HG03139 (cell line): ENCODE measurements around the gene EGFR.

ENCODE experiments used
- ATAC-seq: cut with Tn5 transposase; IDR thresholded peaks from one replicate; pipeline ENCODE4 v1.9.1; 2021; ENCODE audit not compliant: unreplicated experiment

Gene EGFR

DNA sequence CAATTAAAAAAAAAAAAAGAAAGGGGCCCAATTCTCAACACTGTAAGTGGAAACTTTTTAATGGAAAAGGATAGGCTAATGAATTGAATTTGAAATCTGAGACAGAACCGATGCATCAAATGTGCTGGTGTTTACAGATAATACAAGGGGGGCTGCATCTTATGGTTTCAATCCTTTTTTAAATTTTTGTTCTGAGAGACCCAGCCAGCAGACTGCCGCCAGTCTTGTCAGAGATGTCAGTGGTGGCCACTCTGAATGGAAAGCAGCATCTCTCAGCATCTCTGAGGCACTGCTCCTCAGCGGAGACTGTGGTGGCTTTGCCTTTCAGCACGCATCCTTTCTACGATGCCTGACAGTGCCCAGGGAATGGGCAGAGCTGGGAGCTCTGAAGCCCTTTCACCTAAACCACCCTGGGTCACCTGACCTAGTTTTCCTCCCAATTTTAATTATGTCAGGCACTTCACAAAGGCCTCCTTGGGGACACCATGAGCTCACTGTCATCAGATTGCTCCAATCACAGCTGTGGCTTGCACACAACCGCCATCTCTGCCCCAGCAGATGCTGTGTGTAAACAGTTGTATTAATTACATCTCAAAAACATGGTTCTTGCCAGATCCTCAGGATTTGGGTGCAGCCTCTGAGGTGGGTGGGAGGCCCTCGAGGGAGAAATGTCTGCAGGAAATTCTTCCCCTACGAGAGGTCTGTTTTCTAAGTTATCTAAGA, 81.2 kb downstream of the EGFR start:
- no peak for ATAC-seq

DNA sequence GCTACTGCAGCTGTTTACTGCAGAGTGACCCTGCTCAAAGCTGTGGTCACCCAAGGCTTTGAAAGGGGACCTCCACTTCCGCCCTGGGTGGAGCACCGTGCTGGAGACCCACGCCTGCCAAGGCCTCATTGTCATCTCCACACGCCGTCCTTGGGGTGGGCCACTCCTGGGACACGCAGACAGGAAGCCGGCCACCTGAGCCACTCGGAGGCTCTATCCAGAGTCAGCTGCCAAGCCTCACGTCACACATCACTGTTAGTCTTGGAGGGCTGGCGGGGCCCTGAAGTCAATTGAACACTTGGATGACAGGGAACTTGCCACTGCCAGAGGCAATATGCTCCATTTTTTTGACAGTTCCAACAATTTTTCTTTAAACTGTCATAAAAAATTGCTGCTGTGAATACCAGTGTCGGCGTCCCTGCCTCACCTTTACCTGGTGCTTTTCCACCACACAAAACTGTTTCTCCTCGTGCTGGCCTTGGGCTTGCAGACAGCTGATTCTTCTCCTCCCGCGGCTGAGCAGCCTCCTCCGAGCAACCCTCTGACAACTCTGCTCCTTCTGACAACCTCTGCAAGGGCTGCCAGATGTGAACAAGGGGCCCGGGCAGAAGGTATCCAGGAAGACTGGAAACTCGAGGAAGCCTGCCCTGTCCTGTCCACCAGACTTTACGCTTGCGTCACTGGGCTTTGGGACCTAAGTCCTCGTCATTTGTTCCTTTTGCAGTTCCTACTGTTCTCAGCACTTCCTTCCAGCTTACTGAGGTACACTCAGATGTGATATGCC, 81.9 kb downstream of the EGFR start:
- no peak for ATAC-seq

GRCh38 chr7:55101359-55101758, 82.5 kb downstream of the EGFR start:
- ATAC-seq: no peak

GRCh38 chr7:55104123-55104522, 85.3 kb downstream of the EGFR start:
- no peak for ATAC-seq

DNA sequence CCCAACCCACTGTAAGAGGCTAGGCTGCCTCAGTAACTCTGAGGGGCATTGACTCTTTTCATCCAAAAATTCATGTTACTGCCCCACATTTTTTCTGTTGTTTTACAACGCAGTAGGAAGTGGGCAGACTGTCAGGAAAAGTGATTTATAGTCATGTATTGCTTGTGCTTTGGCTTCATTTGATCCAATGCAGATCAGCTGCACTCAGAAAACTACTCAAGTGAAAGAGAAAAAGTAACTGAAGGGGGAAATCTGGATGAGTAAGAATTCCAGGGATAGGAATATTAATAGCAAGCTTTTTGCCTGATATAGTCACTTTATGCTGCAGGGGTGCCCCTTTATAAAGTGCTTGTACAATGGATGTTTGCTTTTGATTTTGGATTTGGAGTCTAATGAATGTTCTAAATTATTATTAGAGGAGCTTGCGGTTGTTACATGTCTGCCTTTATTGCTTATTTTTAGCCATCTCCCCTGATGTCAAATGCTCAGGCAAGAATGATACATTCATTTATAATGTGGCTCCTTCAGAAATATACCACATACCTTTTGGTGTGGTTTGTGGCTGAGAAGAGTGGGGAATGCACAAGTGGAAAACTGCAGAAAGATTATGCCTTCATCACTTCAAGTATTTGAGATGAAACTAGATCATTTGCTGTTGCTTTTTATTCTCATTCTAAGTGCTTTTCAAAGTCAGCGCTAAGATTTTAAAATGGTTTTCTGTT, 86.1 kb downstream of the EGFR start:
- ATAC-seq: no peak

DNA sequence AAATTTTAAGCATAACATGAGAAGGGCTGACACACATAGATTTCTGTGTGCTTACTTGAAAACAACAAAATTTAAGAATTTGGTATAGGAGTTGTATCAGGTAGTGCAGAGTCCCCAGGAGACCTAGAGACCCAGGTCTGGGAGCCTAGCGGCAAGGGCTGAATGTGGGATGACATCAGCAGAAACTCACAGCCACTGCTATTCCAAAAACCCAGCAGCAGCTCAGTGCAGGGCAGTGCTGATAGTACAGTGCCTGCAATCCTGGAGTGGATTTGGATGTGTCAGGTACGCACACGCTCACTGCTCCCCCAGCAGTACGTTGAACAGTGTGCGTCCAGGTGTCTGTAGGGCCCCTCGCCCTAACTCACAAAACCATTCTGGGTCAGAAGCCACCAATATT, 87.1 kb downstream of the EGFR start:
- no peak for ATAC-seq

GRCh38 chr7:55107946-55108345, 89.1 kb downstream of the EGFR start:
- no peak for ATAC-seq

DNA sequence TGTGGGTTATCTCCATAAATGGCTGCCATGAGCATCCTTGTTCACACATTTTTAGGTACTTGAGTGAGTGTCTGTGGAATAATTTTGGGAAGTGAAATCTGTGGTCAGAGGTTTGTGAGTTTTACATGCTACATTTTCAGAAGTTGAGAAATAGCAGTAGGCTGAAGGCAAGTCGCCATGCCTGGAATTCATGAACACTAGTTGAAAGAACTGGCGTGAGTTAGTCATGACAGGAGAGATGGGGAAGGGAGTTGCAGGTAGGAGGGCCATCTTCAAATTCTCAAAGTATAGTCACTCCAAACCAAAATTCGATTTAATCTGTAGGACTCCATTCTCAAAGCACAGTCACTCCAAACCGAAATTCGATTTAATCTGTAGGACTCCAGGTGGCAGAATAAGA, 89.6 kb downstream of the EGFR start:
- ATAC-seq: no peak

GRCh38 chr7:55108818-55109217, 90.0 kb downstream of the EGFR start:
- no peak for ATAC-seq

DNA sequence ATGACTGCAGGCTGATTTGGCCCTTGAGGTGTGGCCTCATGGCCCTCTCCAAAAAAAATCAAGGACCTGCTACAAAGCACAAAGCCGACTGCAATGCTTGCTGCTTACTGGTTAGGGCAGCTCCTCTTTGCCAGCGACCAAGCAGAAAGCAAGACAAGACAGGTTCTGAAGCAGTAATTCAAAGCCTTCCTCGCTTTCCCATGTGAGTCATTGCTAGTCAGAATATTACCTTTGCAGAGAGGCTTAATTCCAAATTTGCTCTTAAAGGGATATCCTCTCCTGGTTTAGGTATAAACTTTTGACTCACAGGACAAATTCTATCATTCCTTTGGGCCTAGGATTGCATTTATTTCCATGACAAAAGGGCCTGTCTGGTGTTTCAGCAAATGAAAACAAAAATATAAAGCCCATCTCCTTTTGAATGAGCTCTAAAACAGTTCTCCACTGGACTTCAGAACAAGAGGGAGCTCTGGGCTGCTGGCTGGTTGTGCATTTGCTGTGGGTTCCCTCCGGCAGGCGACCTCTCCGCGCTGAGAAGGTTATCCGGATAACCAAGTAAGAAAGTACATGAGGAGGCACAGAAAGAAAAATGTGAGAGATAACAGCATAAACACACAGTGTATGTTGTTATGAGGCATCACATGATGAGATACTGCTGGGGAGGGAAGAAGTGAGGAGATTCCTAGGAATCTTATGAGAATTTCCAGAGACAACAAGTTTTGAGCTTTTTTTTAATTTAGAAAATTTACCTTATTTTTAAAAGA, 90.8 kb downstream of the EGFR start:
- no peak for ATAC-seq

- no peak for ATAC-seq
Observed at GRCh38 chr7:55110282-55110992, 91.6 kb downstream of the EGFR start.

- ATAC-seq: no peak
Observed at GRCh38 chr7:55110993-55111361, 92.2 kb downstream of the EGFR start.

- ATAC-seq: no peak
Observed at GRCh38 chr7:55112056-55112455, 93.2 kb downstream of the EGFR start.

DNA sequence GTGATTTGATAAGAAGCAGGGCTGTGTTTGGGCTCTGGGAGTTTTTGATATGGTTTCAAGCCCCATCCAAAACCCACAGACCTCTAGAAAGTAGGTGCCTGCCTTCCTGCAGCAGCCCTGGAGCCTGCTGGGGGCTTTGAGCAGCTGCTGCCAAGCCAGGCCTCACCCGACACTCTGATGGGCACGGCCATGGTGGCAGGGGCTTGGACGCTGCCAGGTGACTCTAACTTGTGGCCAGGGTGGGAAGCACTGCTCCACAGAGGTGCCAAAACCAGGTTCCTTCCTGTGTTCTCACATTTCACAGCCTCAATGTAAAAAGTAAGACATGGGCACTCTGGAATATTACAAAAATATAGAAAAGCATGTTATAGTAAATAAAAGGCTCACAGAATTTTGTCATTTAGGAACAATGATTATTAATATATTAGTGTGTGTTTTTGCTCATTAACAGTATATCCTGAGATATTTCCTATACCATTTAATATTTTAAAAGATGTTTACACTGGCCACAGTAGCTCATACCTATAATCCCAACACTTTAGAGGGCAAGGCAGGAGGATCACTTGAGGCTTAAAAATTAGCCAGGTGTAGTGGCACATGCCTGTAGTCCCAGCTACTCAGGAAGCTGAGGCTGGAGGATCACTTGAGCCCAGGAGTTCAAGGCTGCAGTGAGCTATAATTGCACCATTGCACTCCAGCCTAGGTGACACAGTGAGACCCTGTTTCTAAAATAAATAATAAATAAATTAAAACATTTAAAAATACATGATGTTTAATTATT, 95.1 kb downstream of the EGFR start:
- no peak for ATAC-seq

GRCh38 chr7:55117286-55117685, 98.5 kb downstream of the EGFR start:
- no peak for ATAC-seq

- ATAC-seq: no peak
Observed at GRCh38 chr7:55118426-55118825, 99.6 kb downstream of the EGFR start.

DNA sequence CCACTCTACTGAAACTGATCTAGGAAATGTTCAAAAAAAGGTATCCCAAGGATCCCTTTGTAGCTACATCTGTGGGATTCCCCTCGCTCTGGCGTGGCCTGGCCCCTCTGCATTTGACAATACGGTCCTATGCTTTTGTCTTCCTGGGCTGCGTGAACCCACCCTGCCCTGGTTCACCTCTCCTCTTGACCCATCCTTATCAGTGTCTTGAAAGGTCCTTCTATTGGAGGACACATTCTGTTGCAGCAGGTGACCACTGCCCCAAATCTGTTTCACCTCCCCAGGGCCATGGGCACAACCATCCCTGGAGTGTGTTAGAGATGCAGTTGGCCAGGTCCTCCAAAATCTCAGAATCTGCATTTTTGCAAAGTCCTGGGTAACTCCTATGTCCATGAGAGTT, 100.8 kb downstream of the EGFR start:
- no peak for ATAC-seq

GRCh38 chr7:55120074-55120473, 101.3 kb downstream of the EGFR start:
- no peak for ATAC-seq

DNA sequence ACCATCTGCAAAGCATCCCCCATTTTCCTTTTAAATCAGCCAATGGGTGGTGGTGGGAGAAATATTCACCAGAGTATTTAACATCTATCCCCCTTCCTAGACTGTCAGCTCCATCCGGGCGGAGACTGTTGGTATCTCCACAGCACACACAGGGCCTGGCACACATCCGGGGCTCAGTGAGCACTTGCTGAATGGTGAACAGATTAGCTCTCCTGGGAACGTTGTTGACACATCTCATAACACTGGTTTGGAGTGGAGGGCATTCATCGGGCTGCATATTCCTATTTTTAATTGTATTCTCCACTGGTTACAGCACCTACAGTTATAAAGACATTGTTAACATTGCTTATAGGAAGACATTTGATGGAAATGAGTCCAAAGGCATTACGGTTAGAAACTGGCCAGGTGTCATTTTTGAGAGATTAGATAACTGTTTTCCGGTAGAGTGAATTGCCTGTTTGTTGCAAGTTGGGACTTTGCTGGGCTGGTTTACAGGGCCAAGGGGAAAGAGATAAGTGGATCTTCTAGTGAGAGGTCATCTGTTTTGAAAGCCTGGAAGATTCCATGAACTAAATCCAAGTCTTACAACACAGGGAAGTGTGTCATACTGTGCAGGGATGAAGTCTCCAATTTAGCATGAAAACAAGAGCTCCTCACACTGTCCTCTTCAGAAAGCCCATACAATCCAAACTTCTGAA, 101.8 kb downstream of the EGFR start:
- no peak for ATAC-seq
